NCI-H446 (cell line): ENCODE data around the gene ERBB4.
"Not testable (repeated sequence)": the region's sequence is repeated elsewhere in the genome, so short reads cannot be mapped to it uniquely, and the experiment has no call there.

Experiments
- DNase-seq, 2 experiments: peaks; one replicate each; lab custom pipeline; 2025; lab: John Stamatoyannopoulos, UW

The ERBB4 gene

DNA sequence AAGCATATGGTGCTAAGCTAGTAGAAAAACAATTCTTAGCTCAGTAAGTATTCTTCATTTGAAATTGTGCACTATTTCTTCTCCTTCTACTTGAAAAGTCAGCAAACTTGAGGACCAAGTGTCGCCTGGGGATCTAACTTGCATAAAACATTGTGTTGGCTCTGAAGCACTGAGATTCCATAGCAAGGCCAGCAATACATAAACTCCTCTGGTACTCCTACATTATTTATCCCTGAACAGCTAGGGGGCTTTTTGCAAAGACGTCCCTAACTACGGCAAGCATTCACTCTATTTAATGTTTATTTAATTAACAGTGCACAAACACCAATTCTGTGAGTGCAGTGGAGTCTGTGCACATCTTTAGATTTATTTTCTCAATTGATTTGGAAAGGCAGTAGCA is 392.2 kb downstream of the ERBB4 start:
- DNase-seq = no peak

- no peak for DNase-seq
These were observed 393.5 kb downstream of the ERBB4 start for GRCh38 chr2:212145121-212145520.

GRCh38 chr2:212142631-212143030 is 396.0 kb downstream of the ERBB4 start:
- peak; percentile 78 to 92 for DNase-seq

DNA sequence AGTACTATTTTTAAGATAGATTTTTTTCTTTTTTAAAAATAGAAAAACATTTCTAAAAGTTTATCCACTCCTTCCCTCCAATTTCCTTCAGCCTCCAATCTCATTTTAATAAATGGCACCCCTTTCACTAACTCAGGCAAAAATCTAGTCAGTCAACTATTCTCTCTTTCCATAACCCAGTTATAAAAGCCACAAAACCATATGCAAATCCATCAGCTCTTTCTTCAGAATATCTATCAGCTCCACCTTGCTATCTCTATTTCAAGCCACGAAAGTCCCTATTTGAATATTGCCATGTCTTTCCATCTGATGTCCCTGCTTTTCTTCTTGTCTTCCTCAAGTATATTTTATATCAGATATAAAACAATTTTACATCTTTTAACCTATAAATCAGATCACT is 397.1 kb downstream of the ERBB4 start:
- no peak for DNase-seq

DNA sequence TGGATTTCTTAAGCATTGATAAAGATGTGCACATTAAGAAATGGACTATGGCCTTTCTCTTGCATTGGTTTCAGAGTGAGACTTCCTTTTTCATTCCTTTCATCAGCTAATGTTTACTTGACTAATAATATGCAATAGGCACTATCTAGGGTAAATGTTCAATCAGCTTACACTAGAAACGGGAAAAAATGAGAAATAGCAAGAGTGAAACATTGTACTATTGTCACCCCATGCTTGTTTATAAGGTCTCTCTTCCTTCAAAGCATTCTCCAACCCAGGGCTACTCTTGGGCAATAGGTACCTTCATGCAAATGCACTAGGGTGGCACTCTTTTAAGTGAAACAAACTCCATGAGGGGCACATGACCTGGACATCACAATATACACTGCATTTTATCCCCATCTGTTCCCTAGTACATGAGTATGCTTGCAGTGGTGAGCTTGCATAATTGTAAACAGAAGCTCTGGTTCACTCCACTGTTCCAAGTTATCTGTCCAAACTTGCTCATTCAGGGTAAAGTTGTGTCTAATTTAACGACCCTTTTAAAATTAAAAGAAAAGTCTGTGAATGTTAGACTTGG is 402.3 kb downstream of the ERBB4 start:
- peak in 1 of 2 experiments; percentile 55 for DNase-seq

DNA sequence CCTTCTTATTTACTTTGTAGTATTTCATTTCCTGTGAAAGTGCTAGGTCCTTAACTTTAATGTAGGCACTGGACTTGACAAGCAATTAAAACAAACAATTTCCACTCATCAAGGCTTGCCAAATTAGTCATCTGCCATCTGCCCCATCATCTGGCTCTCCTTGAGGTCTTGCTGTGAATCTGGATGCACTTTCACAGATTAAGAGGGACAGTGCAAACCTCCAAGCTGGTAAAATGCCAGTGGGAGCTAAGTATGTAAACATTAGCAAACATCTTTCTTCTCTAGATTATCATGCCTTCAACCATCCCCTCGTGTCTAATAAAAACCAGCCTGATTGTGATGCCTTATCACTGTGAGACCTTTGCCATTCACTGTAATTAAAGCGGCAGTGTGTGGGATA is 402.9 kb downstream of the ERBB4 start:
- peak; percentile 99 for DNase-seq

DNA sequence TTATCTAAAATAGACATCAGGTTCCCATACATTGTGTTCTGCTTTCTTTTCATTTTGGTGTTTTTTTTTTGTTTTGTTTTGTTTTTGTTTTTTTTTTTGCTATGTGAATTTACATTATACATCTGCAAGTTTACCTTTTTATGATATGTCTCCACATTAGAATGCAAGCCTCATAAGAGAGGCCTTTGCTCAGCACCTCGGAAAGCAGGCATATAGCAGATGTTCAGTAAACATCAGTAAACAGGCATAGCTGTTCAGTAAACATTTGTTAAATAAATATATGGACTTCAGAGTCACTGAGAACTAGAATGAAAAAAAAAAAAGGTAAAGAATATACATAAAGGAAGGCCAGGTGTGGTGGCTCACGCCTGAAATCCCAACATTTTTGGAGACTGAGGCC is 405.3 kb downstream of the ERBB4 start:
- no peak for DNase-seq

- no peak for DNase-seq
These were observed 414.0 kb downstream of the ERBB4 start for GRCh38 chr2:212124598-212124997.

DNA sequence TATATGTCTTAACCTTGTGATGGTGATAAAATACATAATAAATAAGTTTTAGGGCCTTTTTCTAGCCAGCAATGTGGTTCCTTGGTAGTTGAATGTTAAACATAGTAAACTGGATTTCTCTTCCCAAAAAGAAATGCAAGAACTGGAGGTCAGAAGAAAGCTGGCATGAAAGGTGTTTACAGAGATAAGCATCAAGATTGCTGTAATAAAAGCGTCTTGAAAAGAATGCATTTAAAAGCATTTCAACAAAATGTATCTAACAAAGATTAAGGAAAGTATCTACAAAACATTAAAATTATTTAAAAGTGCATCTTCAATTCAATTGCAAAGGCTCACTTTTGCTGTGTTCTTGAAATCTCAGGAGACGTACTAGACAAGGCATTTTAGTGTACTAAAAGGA is 419.0 kb downstream of the ERBB4 start:
- DNase-seq = no peak

DNA sequence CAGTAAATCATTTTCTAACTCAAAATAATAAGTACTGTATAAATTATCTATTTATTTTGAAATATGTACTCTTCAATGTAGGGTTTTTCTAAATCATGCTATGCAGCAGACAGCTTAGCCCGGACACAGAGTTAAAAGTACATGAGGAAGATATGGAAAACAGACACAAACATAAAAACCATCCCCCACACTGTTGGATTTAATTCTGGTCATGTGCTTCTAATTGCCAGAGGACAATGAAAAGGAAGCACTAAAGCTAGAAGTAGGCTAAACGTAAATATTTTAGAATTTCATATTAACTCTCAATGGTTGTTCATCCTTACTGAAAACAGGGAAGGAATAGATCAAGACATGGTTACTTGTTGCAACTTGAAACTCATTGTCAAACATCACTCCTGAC is 420.7 kb downstream of the ERBB4 start:
- DNase-seq = no peak

DNA sequence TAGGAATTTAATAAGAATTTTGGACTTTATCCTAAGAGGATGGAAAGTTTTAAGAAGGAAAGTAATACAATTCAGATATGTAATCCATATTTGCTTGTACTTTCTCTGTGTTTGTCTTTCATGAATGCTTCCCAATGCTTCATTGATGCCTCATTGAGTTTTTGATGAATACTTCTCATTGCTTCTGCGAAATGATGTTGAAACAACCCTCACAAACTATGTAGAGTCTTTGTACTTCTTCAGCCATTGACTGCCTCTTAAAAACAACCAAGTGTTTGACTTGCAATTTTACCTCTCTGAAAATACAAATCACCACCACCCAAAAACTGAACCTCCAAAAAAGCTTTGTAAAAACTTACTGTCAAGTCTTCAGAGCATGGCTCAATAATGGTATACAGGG is 424.1 kb downstream of the ERBB4 start:
- no peak for DNase-seq

GRCh38 chr2:212112401-212112800 is 426.2 kb downstream of the ERBB4 start:
- no peak for DNase-seq

DNA sequence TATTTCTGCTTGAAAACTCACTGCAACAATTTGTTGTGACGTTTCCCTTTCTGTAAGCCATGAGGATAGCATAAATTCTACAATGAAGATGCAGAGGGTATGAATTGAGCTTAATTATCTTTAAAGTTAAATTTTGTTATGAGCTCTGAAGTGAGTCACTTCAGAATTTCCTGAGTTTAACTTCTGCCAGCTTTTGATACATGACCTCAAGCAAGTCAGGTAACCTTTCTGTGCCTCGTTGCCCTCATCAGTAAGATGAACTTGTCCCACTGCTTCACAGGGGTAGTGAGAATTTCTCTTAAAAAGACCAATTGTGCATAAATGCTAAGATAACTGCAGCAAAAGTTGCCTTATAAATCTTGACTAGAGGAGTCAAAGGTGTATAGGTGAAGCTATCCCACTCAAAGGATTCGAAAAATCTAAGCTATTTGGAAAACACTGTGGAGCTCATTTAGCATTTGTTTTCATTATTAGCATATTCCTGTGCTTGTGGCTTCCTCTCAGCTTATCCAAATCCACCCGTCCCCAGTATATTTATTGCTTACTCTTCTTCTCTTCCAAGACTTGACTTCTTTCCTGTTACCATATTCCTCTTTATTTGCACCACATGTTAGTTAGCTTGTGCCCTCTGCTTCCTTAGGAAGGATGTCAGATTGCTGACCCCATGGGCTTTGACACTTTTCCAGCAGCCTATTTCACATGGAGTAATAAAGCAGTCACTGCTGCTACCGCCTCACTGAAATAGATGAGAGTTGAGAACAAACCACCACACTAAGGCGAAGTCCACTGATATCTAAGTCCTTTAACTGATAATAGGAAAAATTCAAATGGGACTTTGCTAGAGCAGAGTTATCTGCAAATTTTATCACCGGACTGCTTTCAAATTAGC is 428.6 kb downstream of the ERBB4 start:
- DNase-seq = no peak

DNA sequence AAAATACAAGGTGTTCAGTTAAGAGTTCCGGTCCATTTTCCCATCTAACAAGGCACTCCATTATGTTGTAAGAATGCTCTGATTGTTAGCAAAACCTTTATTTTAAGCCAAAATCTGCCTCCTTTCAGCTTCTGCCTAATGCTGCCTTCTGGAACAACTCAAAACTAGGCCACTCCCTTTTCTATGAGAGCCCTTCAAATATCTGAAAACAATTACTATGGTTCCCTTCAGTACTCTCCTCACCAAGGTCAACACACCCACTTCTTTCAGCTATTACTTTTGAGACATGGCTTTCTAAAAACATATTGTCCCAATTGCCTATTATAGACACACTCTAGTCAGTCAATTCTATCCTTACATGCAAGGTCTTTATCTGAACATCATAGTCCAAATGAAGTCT is 429.4 kb downstream of the ERBB4 start:
- DNase-seq = no peak

- DNase-seq = no peak
These were observed 430.6 kb downstream of the ERBB4 start for GRCh38 chr2:212107989-212108388.

GRCh38 chr2:212107014-212107413 is 431.6 kb downstream of the ERBB4 start:
- no peak for DNase-seq

DNA sequence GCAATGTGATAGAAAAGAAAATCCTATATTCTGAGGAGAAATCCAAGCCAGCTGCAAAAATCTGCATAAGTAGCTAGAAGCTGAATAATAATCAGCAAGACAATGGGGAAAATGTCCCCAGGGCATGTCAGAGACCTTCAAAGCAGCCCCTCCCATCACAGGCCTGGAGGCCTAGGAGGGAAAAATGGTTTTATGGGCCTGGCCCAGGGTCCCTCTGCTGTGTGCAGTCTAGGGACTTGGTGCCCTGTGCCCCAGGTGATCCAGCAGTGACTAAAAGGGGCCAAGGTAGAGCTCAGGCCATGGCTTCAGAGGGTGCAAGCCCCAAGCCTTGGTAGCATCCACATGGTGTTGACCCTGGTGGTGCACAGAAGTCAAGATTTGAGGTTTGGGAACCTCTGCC is 432.1 kb downstream of the ERBB4 start:
- DNase-seq = not testable (repeated sequence)

DNA sequence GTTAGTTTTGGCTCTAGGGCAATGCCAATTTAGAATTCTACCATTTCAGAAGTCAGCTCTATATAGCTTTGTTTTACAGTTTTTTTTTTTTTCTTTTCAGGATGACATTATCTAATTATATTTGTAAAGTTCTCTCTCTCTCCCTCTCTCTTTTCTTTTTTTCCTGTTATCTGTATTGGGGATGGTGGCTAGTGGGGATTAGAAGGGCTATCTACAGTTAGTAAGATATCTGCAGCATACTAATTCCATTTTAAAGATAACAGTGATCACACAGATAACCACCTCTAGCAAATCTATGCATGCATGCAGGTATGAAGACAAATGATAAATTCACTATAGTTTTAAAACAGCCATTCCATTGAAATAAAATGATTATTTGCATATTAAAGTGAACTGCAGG is 438.9 kb downstream of the ERBB4 start:
- DNase-seq = no peak

DNA sequence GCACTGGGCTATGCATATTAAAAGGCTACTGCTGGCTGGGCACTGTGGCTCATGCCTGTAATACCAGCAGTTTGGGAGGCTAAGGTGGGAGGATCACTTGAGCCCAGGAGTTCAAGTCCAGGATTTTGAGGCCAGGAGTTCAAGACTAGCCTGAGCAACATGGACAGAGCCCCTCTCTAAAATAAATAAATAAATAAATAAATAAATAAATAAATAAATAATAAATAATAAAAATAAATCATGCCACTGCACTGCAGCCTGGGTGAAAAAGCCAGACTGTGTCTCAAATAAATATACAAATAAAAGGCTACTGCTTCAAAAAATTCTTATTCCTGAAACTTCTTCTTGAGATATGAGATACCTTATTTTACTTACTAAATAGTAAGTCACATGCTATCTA is 439.6 kb downstream of the ERBB4 start:
- no peak for DNase-seq

DNA sequence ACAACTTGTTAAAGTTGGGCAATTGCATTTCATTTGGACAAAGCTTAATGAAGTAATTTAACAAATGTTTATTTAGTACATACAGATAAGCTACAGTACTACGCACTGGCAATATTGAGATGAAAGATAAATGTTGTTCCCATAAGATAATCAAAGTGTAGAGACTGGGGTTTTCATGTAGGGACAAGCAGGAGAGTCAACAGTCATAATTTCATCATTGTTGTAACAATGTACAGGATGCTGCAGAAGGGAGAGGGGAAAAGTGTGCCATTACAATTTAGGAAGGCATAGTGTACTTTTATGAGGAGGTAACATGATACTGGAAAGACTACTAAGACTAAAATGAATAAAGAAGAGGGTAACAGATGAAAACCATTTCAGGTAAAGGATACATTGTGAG is 441.6 kb downstream of the ERBB4 start:
- DNase-seq = no peak

GRCh38 chr2:212089873-212090272 is 448.7 kb downstream of the ERBB4 start:
- DNase-seq = no peak

- no peak for DNase-seq
These were observed 450.2 kb downstream of the ERBB4 start for GRCh38 chr2:212088353-212088752.

GRCh38 chr2:212083492-212083891 is 455.1 kb downstream of the ERBB4 start:
- DNase-seq = no peak

DNA sequence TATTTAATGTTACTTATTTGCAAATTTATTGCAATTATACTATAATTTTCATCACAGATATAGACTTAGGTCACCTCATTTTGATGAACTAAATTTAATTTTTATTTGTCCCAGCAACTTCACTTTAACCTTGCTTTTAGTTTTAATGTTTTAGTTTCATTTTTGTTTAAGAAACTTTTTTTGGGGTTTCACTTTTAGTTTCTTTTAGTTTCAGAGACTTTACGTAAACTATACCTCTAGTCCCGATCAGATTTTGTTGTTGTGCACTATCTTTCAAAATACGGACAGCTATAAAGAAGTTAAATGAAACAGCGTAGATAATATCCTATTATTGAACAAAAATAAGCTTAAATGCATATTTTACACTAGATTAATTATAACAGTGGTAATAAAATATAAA is 460.5 kb downstream of the ERBB4 start:
- no peak for DNase-seq
